GM12878 (cell line): ENCODE results near the gene PDGFB. TPM values are rescaled to one million over a fixed set of nuclear protein-coding genes. Genes with fewer than 3 reads are reported as not detected.

ENCODE experiments used
- ATAC-seq: fragments of 200-7000 bp; cut with Tn5 transposase; 3 replicates; pipeline ENCODE4 v1.9.1; 2020; ENCODE audit warnings: mild to moderate bottlenecking, moderate library complexity
- BruUV-seq: library from RNA; stranded (reverse); fragments of 400-500 nt; replicated peaks from 2 replicates; lab custom pipeline; 2021; lab: Mats Ljungman, UMichigan
- CTCF ChIA-PET: fragments of 300-600 bp; sonication (Branson Sonifier 250); formaldehyde crosslinking; extraction: SDS; loops from one replicate; lab custom pipeline; 2021; ENCODE audit warnings: inconsistent platforms; lab: Yijun Ruan, JAX
- POLR2A ChIA-PET: fragments of 350-600 bp; formaldehyde crosslinking; extraction: SDS; loops from one replicate; lab custom pipeline; 2021; ENCODE audit warnings: inconsistent platforms; lab: Charles Lee
- RAD21 ChIA-PET: fragments of 300-600 bp; sonication (Branson Sonifier 250); formaldehyde crosslinking; loops from one replicate; lab custom pipeline; 2023; ENCODE audit warnings: antibody characterized with exemption; ENCODE audit not compliant: unreplicated experiment; lab: Charles Lee
- SMC1A ChIA-PET: fragments of 300-600 bp; sonication (Branson Sonifier 250); formaldehyde crosslinking; loops from one replicate; lab custom pipeline; 2023; ENCODE audit not compliant: unreplicated experiment, uncharacterized antibody; lab: Charles Lee
- DNase-seq: peaks from one replicate; pipeline ENCODE4 v3.0.0-alpha.2; 2011; ENCODE audit warnings: low read depth, low spot score
- FAIRE-seq: peaks from 3 replicates; lab custom pipeline; 2011; peaks lifted over from hg19 to GRCh38; lab: Jason Lieb, UNC
- H2AFZ ChIP-seq: 2 replicates; pipeline ENCODE4 v1.6.0; 2011; ENCODE audit warnings: low read depth, low read length, control low read depth; ENCODE audit not compliant: control insufficient read depth
- H3K27ac ChIP-seq: 2 replicates; pipeline ENCODE4 v1.5.1; 2011; ENCODE audit warnings: control low read depth; ENCODE audit not compliant: control insufficient read depth, insufficient read depth
- H3K27me3 ChIP-seq, 2 experiments: replicated peaks in 1 of 2; 2 replicates each; pipeline versions ENCODE4 v1.6.0 to v1.6.1; 2011; ENCODE audit warnings: low read length in 1 of 2; ENCODE audit not compliant: control insufficient read depth in 2 of 2, insufficient read depth in 2 of 2
- H3K36me3 ChIP-seq, 2 experiments: 2 replicates each; pipeline ENCODE4 v1.5.1; 2011; ENCODE audit warnings: low read length in 1 of 2; ENCODE audit not compliant: control insufficient read depth in 2 of 2, insufficient read depth in 2 of 2
- H3K4me1 ChIP-seq: 2 replicates; pipeline ENCODE4 v1.6.1; 2011; ENCODE audit warnings: mild to moderate bottlenecking, low read length, moderate library complexity, mixed read lengths; ENCODE audit not compliant: control insufficient read depth, insufficient read depth
- H3K4me2 ChIP-seq: 2 replicates; pipeline ENCODE4 v1.6.0; 2011; ENCODE audit warnings: control low read depth; ENCODE audit not compliant: control insufficient read depth, insufficient read depth
- H3K4me3 ChIP-seq: fragments of 200-600 bp; sonication (generic); 2 replicates; pipeline ENCODE4 v1.5.1; 2016
- H3K79me2 ChIP-seq: 2 replicates; pipeline ENCODE4 v1.6.0; 2011; ENCODE audit warnings: low read length; ENCODE audit not compliant: control insufficient read depth, insufficient read depth
- H3K9ac ChIP-seq: 2 replicates; pipeline ENCODE4 v1.8.0; 2011; ENCODE audit warnings: low read length, control low read depth, mixed read lengths; ENCODE audit not compliant: control insufficient read depth, insufficient read depth
- H3K9me3 ChIP-seq: replicated peaks from 3 replicates; pipeline ENCODE4 v1.5.1; 2011; ENCODE audit warnings: mild to moderate bottlenecking, low read length; ENCODE audit not compliant: control insufficient read depth, insufficient read depth
- H4K20me1 ChIP-seq: 2 replicates; pipeline ENCODE4 v1.6.0; 2011; ENCODE audit not compliant: control insufficient read depth, insufficient read depth
- BCLAF1 ChIP-seq: fragments of 450-650 bp; IDR thresholded peaks from 2 replicates; pipeline ENCODE4 v1.6.1; 2017; ENCODE audit warnings: antibody characterized with exemption, mild to moderate bottlenecking, moderate library complexity
- BRCA1 ChIP-seq: IDR thresholded peaks from 2 replicates; pipeline ENCODE4 v1.6.1; 2011; ENCODE audit warnings: low read depth, low read length, improper control_type of control experiment
- CTCF ChIP-seq, 3 experiments: IDR thresholded peaks in 2 of 3; conservative IDR thresholded peaks in 1 of 3; 2 replicates each; pipeline ENCODE4 v1.5.1; 2011; ENCODE audit warnings: low read depth in 3 of 3, low read length in 3 of 3, mild to moderate bottlenecking in 3 of 3, control low read depth in 2 of 3, moderate library complexity in 2 of 3, inconsistent platforms in 1 of 3, mixed read lengths in 1 of 3; ENCODE audit not compliant: control insufficient read depth in 2 of 3, insufficient read depth in 1 of 3; ENCODE audit errors: extremely low read depth in 1 of 3
- EED ChIP-seq: sonication (generic); IDR thresholded peaks from 2 replicates; pipeline ENCODE4 v1.6.1; 2016; ENCODE audit warnings: antibody characterized with exemption, low read depth
- NFYA ChIP-seq: IDR thresholded peaks from 2 replicates; pipeline ENCODE4 v1.6.1; 2011; ENCODE audit warnings: low read depth, mild to moderate bottlenecking, low read length, improper control_type of control experiment, borderline replicate concordance
- PML ChIP-seq: IDR thresholded peaks from 2 replicates; pipeline ENCODE4 v1.6.1; 2012; ENCODE audit warnings: low read length, inconsistent platforms
- RBBP5 ChIP-seq: fragments of 200-600 bp; sonication (generic); conservative IDR thresholded peaks from 2 replicates; pipeline ENCODE4 v1.6.1; 2016
- USF1 ChIP-seq: IDR thresholded peaks from 2 replicates; pipeline ENCODE4 v1.6.1; 2011; ENCODE audit warnings: borderline replicate concordance, low read depth, mild to moderate bottlenecking, moderate library complexity, mixed read lengths, low read length; ENCODE audit not compliant: insufficient read depth; ENCODE audit errors: extremely low read length
- ZBED1 ChIP-seq: IDR thresholded peaks from 2 replicates; pipeline ENCODE4 v1.6.1; 2016; ENCODE audit warnings: borderline replicate concordance
- ZBTB4 ChIP-seq: fragments of 450-650 bp; formaldehyde crosslinking; IDR thresholded peaks from 2 replicates; pipeline ENCODE4 v1.4.0; 2022; ENCODE audit warnings: mild to moderate bottlenecking, moderate library complexity
- ZSCAN29 ChIP-seq: fragments of 450-650 bp; IDR thresholded peaks from 2 replicates; pipeline ENCODE4 v1.6.1; 2017; ENCODE audit warnings: mild to moderate bottlenecking, moderate library complexity
- WGBS: methylation state at CpG from one replicate; pipeline ENCODE4 v1.1.6; 2016; ENCODE audit warnings: low lambda C conversion rate; ENCODE audit not compliant: insufficient replicate concordance, insufficient coverage; ENCODE audit errors: missing lambda C conversion rate; 5-methylcytosine and 5-hydroxymethylcytosine counted together
- in situ Hi-C: fragments of 300-500 bp; cut with MboI; formaldehyde crosslinking; loops from 9 replicates; pipeline ENCODE4 v1.14.3; 2018; ENCODE audit warnings: mixed read lengths
- intact Hi-C: fragments of 100-400 bp; cut with micrococcal nuclease; formaldehyde crosslinking; loops from one replicate; pipeline ENCODE4 v1.14.2; 2022; ENCODE audit not compliant: unreplicated experiment
- polyA plus RNA-seq, 11 experiments: library from polyadenylated mRNA; depleted of rRNA in 4 of 11; unstranded in 6 of 11; stranded (reverse) in 5 of 11; fragments of >200 nt; fragmentation: Nextera tagmentation in 4 of 11; fragmentation: Illumina TruSeq in 1 of 11; extraction: Ambion mirVana in 4 of 11; extraction: Trizol in 1 of 11; gene quantifications; 1 replicate in 1 of 11; 2 replicates in 10 of 11; pipeline versions ENCODE4 v1.2.1 to v1.2.3, GENCODE V29; 2011 to 2016; ENCODE audit warnings: inconsistent platforms in 2 of 11, missing spikeins in 2 of 11, low read depth in 1 of 11
- total RNA-seq, 4 experiments: library from RNA; depleted of rRNA in 3 of 4; stranded (reverse); fragments of >200 nt in 3 of 4; fragmentation: Illumina TruSeq in 1 of 4; extraction: Trizol in 1 of 4; gene quantifications; 2 replicates each; pipeline versions ENCODE4 v1.2.1 to v1.2.3, GENCODE V29; 2013 to 2021

The PDGFB gene
- total and polyA plus RNA-seq, 10 of the 15 experiments (the other 5 are each of a cell fraction or from before 2014, with no cell fraction given), result 0.13 to 1.1 (median 0.56) TPM; not detected in 1

GRCh38 chr22:39278040-39278439 is 33.3 kb upstream of the PDGFB start:
- no peaks in the 10 kb centered on the region for H4K20me1 ChIP-seq
- no peak overlapping the region for H3K27ac ChIP-seq
- ChIA-PET SMC1A (no interaction called here), RAD21 (no interaction called here), CTCF (no interaction called here), POLR2A (no interaction called here)
- H3K4me3 ChIP-seq, result no peak overlapping the region
- no TSS peak for BruUV-seq
- ATAC-seq (no peak), FAIRE-seq (no peak), DNase-seq (no peak)
- H2AFZ ChIP-seq, result no peak overlapping the region
- whole genome bisulfite sequencing, result 79% methylated on average over 13 of the region's 13 CpGs
- H3K27me3 ChIP-seq, result no peaks in the 10 kb centered on the region; a peak in 1 of 4 replicates
- in situ Hi-C loops, result no loop called here
- no peaks in the 10 kb centered on the region for H3K79me2 ChIP-seq
- H3K4me1 ChIP-seq, result peaks cover 4% of the 10 kb centered on the region; the same call in 1 of the 2 replicates
- intact Hi-C loops, result no loop called here
- H3K9ac ChIP-seq, result no peak overlapping the region
- H3K4me2 ChIP-seq, result no peak overlapping the region
- H3K36me3 ChIP-seq, result no peaks in the 10 kb centered on the region
- H3K9me3 ChIP-seq, result no peaks in the 10 kb centered on the region; the same call in 2 of the 3 replicates
- no peak for TF ChIP-seq PML
- TF ChIP-seq BCLAF1, result no peak
- TF ChIP-seq ZSCAN29, result no peak
- no peak for TF ChIP-seq EED
- no peak for TF ChIP-seq CTCF (IDR thresholded peaks at IDR 0.05 in 2 of 3, conservative IDR thresholded peaks at IDR 0.05 in 1 of 3; ENCODE audit: control insufficient read depth in 2 of 3, extremely low read depth in 1 of 3, insufficient read depth in 1 of 3, low read depth in 3 of 3, low read length in 3 of 3)
- TF ChIP-seq BRCA1, result no peak
- TF ChIP-seq ZBED1, result no peak
- no peak for TF ChIP-seq ZBTB4 (CRISPR knock-in tag)
- no peak for TF ChIP-seq USF1
- no peak for TF ChIP-seq RBBP5
- TF ChIP-seq NFYA, result no peak
